ENCODE measurements around the gene TMEM40.
A peak's percentile ranks its signal among the peaks of the same experiment; 100 is the strongest.

TMEM40 gene

GRCh38 chr3:12766541-12766940, 7.5 kb upstream of the TMEM40 start:
- CTCF ChIA-PET = interaction anchor here (0.6 kb wide), 1 partner anchor 13 kb away, joined by 3 read pairs; no protein-coding TSS in a partner anchor
- POLR2A ChIA-PET (ENCODE audit: low non-redundant PET) = no interaction called here

GRCh38 chr3:12764171-12764776, 5.2 kb upstream of the TMEM40 start:
- H3K27ac ChIP-seq = peak overlapping the region; percentile 86
- POLR2A ChIA-PET (ENCODE audit: low non-redundant PET) = no interaction called here
- DNase-seq (ENCODE audit: low spot score) = no peak
- TF ChIP-seq CTCF (conservative IDR thresholded peaks at IDR 0.05; ENCODE audit: low read depth) = no peak
- CTCF ChIA-PET = interaction anchor here (1.2 kb wide), 1 partner anchor 46 kb away, joined by 3 read pairs; no protein-coding TSS in a partner anchor

More at GRCh38 chr3:12766541-12766940, 7.5 kb upstream of the TMEM40 start:
- DNase-seq (ENCODE audit: low spot score) = no peak
- TF ChIP-seq CTCF (conservative IDR thresholded peaks at IDR 0.05; ENCODE audit: low read depth) = no peak
- no peak overlapping the region for H3K27ac ChIP-seq

- no peak for TF ChIP-seq CTCF (conservative IDR thresholded peaks at IDR 0.05; ENCODE audit: low read depth)
- ChIA-PET CTCF (interaction anchor here (0.6 kb wide), 1 partner anchor 50 kb away, joined by 3 read pairs; no protein-coding TSS in a partner anchor), POLR2A (ENCODE audit: low non-redundant PET) (interaction anchor here (0.6 kb wide), 1 partner anchor 78 kb away, joined by 3 read pairs; no protein-coding TSS in a partner anchor)
- no peak for DNase-seq (ENCODE audit: low spot score)
- H3K27ac ChIP-seq = peak overlapping the region; percentile 98
Observed at GRCh38 chr3:12759693-12760565, 870 bp upstream of the TMEM40 start.

- no peak for TF ChIP-seq CTCF (conservative IDR thresholded peaks at IDR 0.05; ENCODE audit: low read depth)
- CTCF ChIA-PET = interaction anchor here (0.5 kb wide), 1 partner anchor 235 kb away, joined by 4 read pairs; no protein-coding TSS in a partner anchor
- H3K27ac ChIP-seq = peak overlapping the region; percentile 98
- POLR2A ChIA-PET (ENCODE audit: low non-redundant PET) = interaction anchor here (0.5 to 1.0 kb wide), 2 partner anchors 65 to 98 kb away, joined by 3 to 4 read pairs; no protein-coding TSS in a partner anchor
- DNase-seq (ENCODE audit: low spot score) = peak; percentile 34
Observed at GRCh38 chr3:12758025-12758781, 856 bp downstream of the TMEM40 start.

GRCh38 chr3:12756635-12757034, 2.4 kb downstream of the TMEM40 start:
- ChIA-PET POLR2A (ENCODE audit: low non-redundant PET) (interaction anchor here (0.6 kb wide), 1 partner anchor 179 kb away, joined by 8 read pairs; no protein-coding TSS in a partner anchor), CTCF (no interaction called here)
- TF ChIP-seq CTCF (conservative IDR thresholded peaks at IDR 0.05; ENCODE audit: low read depth) = no peak
- DNase-seq (ENCODE audit: low spot score) = no peak
- H3K27ac ChIP-seq = no peak overlapping the region

GRCh38 chr3:12756175-12756574, 2.9 kb downstream of the TMEM40 start:
- DNase-seq (ENCODE audit: low spot score) = no peak
- CTCF ChIA-PET = no interaction called here
- POLR2A ChIA-PET (ENCODE audit: low non-redundant PET) = no interaction called here
- no peak overlapping the region for H3K27ac ChIP-seq
- no peak for TF ChIP-seq CTCF (conservative IDR thresholded peaks at IDR 0.05; ENCODE audit: low read depth)

Data from RWPE1 (cell line).